Measurements from ENCODE around the gene RBFOX1. TPM values are rescaled to one million over a fixed set of nuclear protein-coding genes. Genes with fewer than 3 reads are reported as not detected.

The RBFOX1 gene
- total and polyA plus RNA-seq, 2 donors from 2014 or later: 0.24 to 0.66 TPM

DNA sequence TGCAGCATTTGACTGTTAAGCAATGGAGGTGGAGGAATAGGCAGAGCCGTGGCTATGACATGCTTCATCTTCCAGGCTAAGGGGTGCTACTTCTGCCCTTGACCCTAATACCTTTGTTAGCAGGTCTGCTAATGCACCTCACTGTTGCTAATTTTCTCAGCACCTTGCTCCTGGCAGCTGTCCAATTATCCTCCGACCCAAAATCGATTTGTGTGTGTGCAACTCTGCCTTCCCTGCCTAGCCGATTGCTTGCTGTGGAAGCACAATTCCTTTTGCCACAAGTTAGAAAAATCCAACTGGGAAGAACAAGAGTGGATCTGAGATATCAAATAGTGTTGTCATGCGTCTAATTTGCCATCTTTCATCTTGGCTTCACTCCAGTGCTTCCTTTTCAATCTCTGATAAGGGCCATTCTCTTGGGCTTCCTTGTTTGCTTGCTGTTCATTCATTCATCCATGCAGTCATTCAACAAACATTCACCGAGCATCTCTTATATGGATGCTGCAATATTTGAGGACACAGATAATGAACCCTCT is 422.8 kb downstream of the RBFOX1 start:
- no peaks in the 10 kb centered on the region for H3K9me3 ChIP-seq (ENCODE audit: control insufficient read depth in 2 of 3, insufficient read depth in 1 of 3, low read length in 3 of 3)
- H3K36me3 ChIP-seq (ENCODE audit: control insufficient read depth in 2 of 3, insufficient read depth in 3 of 3, low read length in 3 of 3): no peaks in the 10 kb centered on the region
- intact Hi-C loops (cut with DNase I): no loop called here
- H3K9ac ChIP-seq (ENCODE audit: low read length in 3 of 3): no peak overlapping the region
- no peak overlapping the region for H3K27ac ChIP-seq (ENCODE audit: low read depth in 2 of 2, low read length in 2 of 2)
- no peak overlapping the region for H3K4me3 ChIP-seq (ENCODE audit: low read length in 3 of 3)
- no peak for FAIRE-seq
- no peaks in the 10 kb centered on the region for H3K27me3 ChIP-seq (ENCODE audit: control insufficient read depth, insufficient read depth, low read length)
- TF ChIP-seq, protein P1, sequence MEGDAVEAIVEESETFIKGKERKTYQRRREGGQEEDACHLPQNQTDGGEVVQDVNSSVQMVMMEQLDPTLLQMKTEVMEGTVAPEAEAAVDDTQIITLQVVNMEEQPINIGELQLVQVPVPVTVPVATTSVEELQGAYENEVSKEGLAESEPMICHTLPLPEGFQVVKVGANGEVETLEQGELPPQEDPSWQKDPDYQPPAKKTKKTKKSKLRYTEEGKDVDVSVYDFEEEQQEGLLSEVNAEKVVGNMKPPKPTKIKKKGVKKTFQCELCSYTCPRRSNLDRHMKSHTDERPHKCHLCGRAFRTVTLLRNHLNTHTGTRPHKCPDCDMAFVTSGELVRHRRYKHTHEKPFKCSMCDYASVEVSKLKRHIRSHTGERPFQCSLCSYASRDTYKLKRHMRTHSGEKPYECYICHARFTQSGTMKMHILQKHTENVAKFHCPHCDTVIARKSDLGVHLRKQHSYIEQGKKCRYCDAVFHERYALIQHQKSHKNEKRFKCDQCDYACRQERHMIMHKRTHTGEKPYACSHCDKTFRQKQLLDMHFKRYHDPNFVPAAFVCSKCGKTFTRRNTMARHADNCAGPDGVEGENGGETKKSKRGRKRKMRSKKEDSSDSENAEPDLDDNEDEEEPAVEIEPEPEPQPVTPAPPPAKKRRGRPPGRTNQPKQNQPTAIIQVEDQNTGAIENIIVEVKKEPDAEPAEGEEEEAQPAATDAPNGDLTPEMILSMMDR (IDR thresholded peaks at IDR 0.05; ENCODE audit: borderline replicate concordance, extremely low read depth, insufficient read depth): no peak
- no peak for DNase-seq
- no peaks in the 10 kb centered on the region for H3K4me1 ChIP-seq (ENCODE audit: control insufficient read depth in 2 of 3, insufficient read depth in 2 of 3, low read depth in 1 of 3, low read length in 3 of 3)
